HepG2 (cell line): ENCODE results near the gene PRKAB1. TPM values are rescaled to one million over a fixed set of nuclear protein-coding genes. Genes with fewer than 3 reads are reported as not detected.

Experiments
- ATAC-seq: fragments of 200-7000 bp; cut with Tn5 transposase; 3 replicates; pipeline ENCODE4 v1.9.1; 2020; ENCODE audit warnings: mild to moderate bottlenecking, moderate library complexity
- BruUV-seq: library from RNA; stranded (reverse); fragments of 400-500 nt; replicated peaks from 2 replicates; lab custom pipeline; 2021; lab: Mats Ljungman, UMichigan
- CTCF ChIA-PET: fragments of 300-600 bp; formaldehyde crosslinking; extraction: SDS; loops from one replicate; lab custom pipeline; 2021; ENCODE audit warnings: low total read pairs, inconsistent platforms, low intra/inter-chr PET ratio; lab: Yijun Ruan, JAX
- POLR2A ChIA-PET: fragments of 350-600 bp; sonication (Branson Sonifier 250); formaldehyde crosslinking; loops from one replicate; lab custom pipeline; 2020; ENCODE audit warnings: antibody characterized with exemption, inconsistent platforms; lab: Yijun Ruan, JAX
- DNase-seq: peaks from one replicate; pipeline ENCODE4 v3.0.0-alpha.2; 2015; ENCODE audit warnings: low spot score
- FAIRE-seq: peaks from 3 replicates; lab custom pipeline; 2011; peaks lifted over from hg19 to GRCh38; lab: Jason Lieb, UNC
- H2AFZ ChIP-seq: one replicate; pipeline ENCODE4 v1.6.1; 2011; ENCODE audit warnings: low read length, inconsistent platforms
- H3K27ac ChIP-seq: fragments of 300-600 bp; 3 replicates; pipeline ENCODE4 v1.8.0; 2011; ENCODE audit warnings: mixed run types, mild to moderate bottlenecking, mixed read lengths, low read length, inconsistent platforms; ENCODE audit not compliant: insufficient read depth; ENCODE audit errors: extremely low read length
- H3K27me3 ChIP-seq, 2 experiments: fragments of 200-600 bp in 1 of 2; 2 replicates in 1 of 2; 3 replicates in 1 of 2; pipeline versions ENCODE4 v1.6.0 to v1.8.0; 2011; ENCODE audit warnings: low read length in 2 of 2, mild to moderate bottlenecking in 2 of 2, moderate library complexity in 2 of 2, inconsistent platforms in 1 of 2; ENCODE audit not compliant: insufficient read depth in 2 of 2, control insufficient read depth in 1 of 2
- H3K36me3 ChIP-seq, 2 experiments: fragments of 200-600 bp in 1 of 2; replicated peaks in 1 of 2; 2 replicates in 1 of 2; 3 replicates in 1 of 2; pipeline versions ENCODE4 v1.5.1 to v1.8.0; 2011; ENCODE audit warnings: low read length in 2 of 2, inconsistent platforms in 1 of 2; ENCODE audit not compliant: insufficient read depth in 2 of 2, control insufficient read depth in 1 of 2
- H3K4me1 ChIP-seq: 2 replicates; pipeline ENCODE4 v1.5.1; 2012; ENCODE audit warnings: low read length, inconsistent platforms; ENCODE audit not compliant: insufficient read depth
- H3K4me2 ChIP-seq: 2 replicates; pipeline ENCODE4 v1.6.0; 2011; ENCODE audit warnings: low read depth, low read length, inconsistent platforms
- H3K4me3 ChIP-seq, 3 experiments: fragments of 200-600 bp in 1 of 3; sonication (generic), shearing (Covaris generic) in 1 of 3; replicated peaks in 1 of 3; 2 replicates each; pipeline ENCODE4 v1.5.1; 2011 to 2016; ENCODE audit warnings: low read length in 3 of 3, inconsistent platforms in 2 of 3, low read depth in 2 of 3, mild to moderate bottlenecking in 2 of 3, control low read depth in 1 of 3, mixed read lengths in 1 of 3; ENCODE audit not compliant: insufficient read depth in 1 of 3
- H3K79me2 ChIP-seq: one replicate; pipeline ENCODE4 v1.6.1; 2011; ENCODE audit warnings: low read length, inconsistent platforms; ENCODE audit not compliant: insufficient read depth
- H3K9ac ChIP-seq: 2 replicates; pipeline ENCODE4 v1.6.0; 2011; ENCODE audit warnings: mild to moderate bottlenecking, low read depth, low read length, inconsistent platforms; ENCODE audit not compliant: insufficient read depth
- H3K9me3 ChIP-seq: 2 replicates; pipeline ENCODE4 v1.5.1; 2012; ENCODE audit warnings: mild to moderate bottlenecking, low read length
- H4K20me1 ChIP-seq: 2 replicates; pipeline ENCODE4 v1.6.0; 2011; ENCODE audit warnings: inconsistent platforms, mild to moderate bottlenecking, low read length, moderate library complexity; ENCODE audit not compliant: insufficient read depth
- SRY ChIP-seq: sonication (generic); formaldehyde crosslinking; IDR thresholded peaks from 2 replicates; pipeline ENCODE4 v1.8.0; 2022; ENCODE audit warnings: mild to moderate bottlenecking, missing genetic modification reagents
- ZNF530 ChIP-seq: sonication (generic); formaldehyde crosslinking; IDR thresholded peaks from 2 replicates; pipeline ENCODE4 v1.5.0; 2020; ENCODE audit warnings: low read depth, mild to moderate bottlenecking, missing genetic modification reagents
- WGBS: methylation state at CpG from one replicate; pipeline ENCODE4 v1.1.6; 2017; ENCODE audit warnings: low lambda C conversion rate; 5-methylcytosine and 5-hydroxymethylcytosine counted together
- in situ Hi-C: cut with HindIII; loops from 2 replicates; pipeline ENCODE4 v1.10.0; 2017; ENCODE audit warnings: low pct_unique_long_range_greater_than_20kb; ENCODE audit not compliant: extremely low pct_ligation_motif_present
- intact Hi-C: fragments of 100-400 bp; cut with micrococcal nuclease; formaldehyde crosslinking; loops from one replicate; pipeline ENCODE4 v1.10.0; 2022; ENCODE audit not compliant: unreplicated experiment
- polyA plus RNA-seq, 8 experiments: library from polyadenylated mRNA; depleted of rRNA in 3 of 8; stranded (reverse) in 7 of 8; unstranded in 1 of 8; fragments of >200 nt; fragmentation: Illumina TruSeq in 4 of 8; extraction: Trizol in 4 of 8; gene quantifications; 2 replicates each; pipeline versions ENCODE4 v1.2.1 to v1.2.3, GENCODE V29; 2011 to 2016; ENCODE audit warnings: low read depth in 4 of 8, missing spikeins in 1 of 8, mixed read lengths in 1 of 8; ENCODE audit not compliant: insufficient read depth in 1 of 8
- total RNA-seq, 5 experiments: library from RNA; depleted of rRNA; stranded (reverse); fragments of >200 nt; fragmentation: Illumina TruSeq; extraction: Trizol; gene quantifications; 2 replicates each; pipeline ENCODE4 v1.2.3, GENCODE V29; 2016; ENCODE audit warnings: low read depth in 1 of 5
- TF ChIP-seq, protein P1 (sequence below), 2 experiments: fragments of 450-650 bp in 1 of 2; sonication (generic) in 1 of 2; formaldehyde crosslinking in 1 of 2; IDR thresholded peaks; 2 replicates each; pipeline versions ENCODE4 v1.6.1 to v1.8.0; 2016 to 2022; ENCODE audit warnings: antibody characterized with exemption in 1 of 2, mild to moderate bottlenecking in 1 of 2, missing genetic modification reagents in 1 of 2

Gene PRKAB1
- total and polyA plus RNA-seq, 2 of the 13 experiments (the other 11 are each of a cell fraction or from before 2014, with no cell fraction given) = 28.4 to 35.5 TPM

DNA sequence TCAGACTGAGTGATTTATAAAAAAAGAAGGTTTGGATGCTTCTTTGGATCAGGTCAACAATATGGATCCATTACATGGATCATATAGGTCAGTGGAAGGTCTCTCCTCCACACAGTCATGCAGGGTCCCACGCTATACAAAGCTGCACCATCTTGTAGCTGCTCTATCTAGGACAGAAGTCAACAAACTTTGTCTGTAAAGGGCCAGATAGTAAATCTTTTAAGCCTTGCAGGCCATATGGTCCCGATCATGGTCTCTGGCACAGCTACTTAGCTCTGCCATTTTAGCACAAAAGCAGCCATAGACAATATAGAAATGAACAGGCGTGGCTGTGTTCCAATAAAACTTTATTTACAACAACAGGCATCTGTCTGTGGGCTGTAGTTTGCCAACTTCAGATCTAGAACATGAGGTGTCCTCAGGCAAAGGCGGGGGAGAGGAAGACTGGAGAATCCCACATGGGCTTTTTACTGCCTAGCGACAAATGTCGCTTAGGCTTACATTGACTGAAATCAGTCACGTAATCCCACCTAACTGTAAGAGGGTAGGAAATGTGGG, 37.6 kb upstream of the PRKAB1 start:
- 45% methylated on average over 7 of the region's 7 CpGs for WGBS
- no peak overlapping the region for H3K9ac ChIP-seq
- no peak for DNase-seq
- H3K4me3 ChIP-seq = no peak overlapping the region
- ChIA-PET CTCF (no interaction called here), POLR2A (no interaction called here)
- intact Hi-C loops = no loop called here
- no peak for FAIRE-seq
- no peaks in the 10 kb centered on the region for H3K36me3 ChIP-seq
- H2AFZ ChIP-seq = no peak overlapping the region
- in situ Hi-C loops = no loop called here
- H4K20me1 ChIP-seq = no peaks in the 10 kb centered on the region
- H3K4me2 ChIP-seq = no peak overlapping the region
- no peak for TF ChIP-seq ZNF530 (CRISPR knock-in tag)
- TF ChIP-seq SRY (CRISPR knock-in tag) = no peak
- TF ChIP-seq, protein P1, sequence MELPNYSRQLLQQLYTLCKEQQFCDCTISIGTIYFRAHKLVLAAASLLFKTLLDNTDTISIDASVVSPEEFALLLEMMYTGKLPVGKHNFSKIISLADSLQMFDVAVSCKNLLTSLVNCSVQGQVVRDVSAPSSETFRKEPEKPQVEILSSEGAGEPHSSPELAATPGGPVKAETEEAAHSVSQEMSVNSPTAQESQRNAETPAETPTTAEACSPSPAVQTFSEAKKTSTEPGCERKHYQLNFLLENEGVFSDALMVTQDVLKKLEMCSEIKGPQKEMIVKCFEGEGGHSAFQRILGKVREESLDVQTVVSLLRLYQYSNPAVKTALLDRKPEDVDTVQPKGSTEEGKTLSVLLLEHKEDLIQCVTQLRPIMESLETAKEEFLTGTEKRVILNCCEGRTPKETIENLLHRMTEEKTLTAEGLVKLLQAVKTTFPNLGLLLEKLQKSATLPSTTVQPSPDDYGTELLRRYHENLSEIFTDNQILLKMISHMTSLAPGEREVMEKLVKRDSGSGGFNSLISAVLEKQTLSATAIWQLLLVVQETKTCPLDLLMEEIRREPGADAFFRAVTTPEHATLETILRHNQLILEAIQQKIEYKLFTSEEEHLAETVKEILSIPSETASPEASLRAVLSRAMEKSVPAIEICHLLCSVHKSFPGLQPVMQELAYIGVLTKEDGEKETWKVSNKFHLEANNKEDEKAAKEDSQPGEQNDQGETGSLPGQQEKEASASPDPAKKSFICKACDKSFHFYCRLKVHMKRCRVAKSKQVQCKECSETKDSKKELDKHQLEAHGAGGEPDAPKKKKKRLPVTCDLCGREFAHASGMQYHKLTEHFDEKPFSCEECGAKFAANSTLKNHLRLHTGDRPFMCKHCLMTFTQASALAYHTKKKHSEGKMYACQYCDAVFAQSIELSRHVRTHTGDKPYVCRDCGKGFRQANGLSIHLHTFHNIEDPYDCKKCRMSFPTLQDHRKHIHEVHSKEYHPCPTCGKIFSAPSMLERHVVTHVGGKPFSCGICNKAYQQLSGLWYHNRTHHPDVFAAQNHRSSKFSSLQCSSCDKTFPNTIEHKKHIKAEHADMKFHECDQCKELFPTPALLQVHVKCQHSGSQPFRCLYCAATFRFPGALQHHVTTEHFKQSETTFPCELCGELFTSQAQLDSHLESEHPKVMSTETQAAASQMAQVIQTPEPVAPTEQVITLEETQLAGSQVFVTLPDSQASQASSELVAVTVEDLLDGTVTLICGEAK (IDR thresholded peaks at IDR 0.05) = no peak
- TF ChIP-seq, protein P1 (CRISPR knock-in tag; IDR thresholded peaks at IDR 0.05) = peak; percentile 57; the same call in 1 of the 2 replicates
- H3K9me3 ChIP-seq = no peaks in the 10 kb centered on the region
- no peaks in the 10 kb centered on the region for H3K79me2 ChIP-seq
- BruUV-seq = no TSS peak
- H3K4me1 ChIP-seq = peaks cover 30% of the 10 kb centered on the region
- H3K27ac ChIP-seq = no peak overlapping the region
- H3K27me3 ChIP-seq = no peaks in the 10 kb centered on the region
- ATAC-seq = no peak
